H9 (cell line): ENCODE results near the gene ANKS3. TPM values are rescaled to one million over a fixed set of nuclear protein-coding genes. Genes with fewer than 3 reads are reported as not detected.

Source experiments
- DNase-seq: peaks from one replicate; pipeline ENCODE4 v3.0.0-alpha.2; 2017
- H2AFZ ChIP-seq: one replicate; pipeline ENCODE4 v1.6.1; 2013; ENCODE audit warnings: mild to moderate bottlenecking, low read length, control low read depth, moderate library complexity
- H2AK5ac ChIP-seq: 2 replicates; pipeline ENCODE4 v1.6.1; 2013; ENCODE audit warnings: low read length, control low read depth, mixed read lengths; ENCODE audit not compliant: insufficient read length
- H2BK120ac ChIP-seq: one replicate; pipeline ENCODE4 v1.6.1; 2013; ENCODE audit warnings: low read depth, mild to moderate bottlenecking, low read length, control low read depth, inconsistent platforms; ENCODE audit not compliant: poor library complexity, severe bottlenecking
- H2BK12ac ChIP-seq: 2 replicates; pipeline ENCODE4 v1.6.1; 2013; ENCODE audit warnings: low read length, control low read depth, mixed read lengths, low read depth; ENCODE audit not compliant: insufficient read length
- H2BK15ac ChIP-seq: 2 replicates; pipeline ENCODE4 v1.6.1; 2013; ENCODE audit warnings: low read depth, low read length, control low read depth
- H2BK20ac ChIP-seq: one replicate; pipeline ENCODE4 v1.6.1; 2013; ENCODE audit warnings: low read depth, mild to moderate bottlenecking, low read length, control low read depth, inconsistent platforms; ENCODE audit not compliant: poor library complexity, severe bottlenecking
- H2BK5ac ChIP-seq: 2 replicates; pipeline ENCODE4 v1.6.1; 2013; ENCODE audit warnings: low read length, control low read depth, mixed read lengths; ENCODE audit not compliant: insufficient read length
- H3K14ac ChIP-seq: 2 replicates; pipeline ENCODE4 v1.6.1; 2013; ENCODE audit warnings: low read length, control low read depth; ENCODE audit not compliant: insufficient read depth
- H3K18ac ChIP-seq: 2 replicates; pipeline ENCODE4 v1.6.1; 2013; ENCODE audit warnings: low read depth, mild to moderate bottlenecking, mixed read lengths, low read length, control low read depth; ENCODE audit not compliant: insufficient read length
- H3K23ac ChIP-seq: 2 replicates; pipeline ENCODE4 v1.6.1; 2013; ENCODE audit warnings: low read length, control low read depth, mixed read lengths, low read depth; ENCODE audit not compliant: insufficient read length
- H3K23me2 ChIP-seq: 2 replicates; pipeline ENCODE4 v1.6.1; 2013; ENCODE audit warnings: low read depth, mild to moderate bottlenecking, mixed read lengths, low read length, control low read depth; ENCODE audit not compliant: insufficient read length, poor library complexity, severe bottlenecking
- H3K27ac ChIP-seq: 2 replicates; pipeline ENCODE4 v1.5.1; 2013; ENCODE audit warnings: low read length, control low read depth, mixed read lengths, low read depth; ENCODE audit not compliant: insufficient read length
- H3K27me3 ChIP-seq: 2 replicates; pipeline ENCODE4 v1.6.1; 2013; ENCODE audit warnings: low read length, control low read depth, inconsistent platforms; ENCODE audit not compliant: insufficient read depth
- H3K4ac ChIP-seq: 2 replicates; pipeline ENCODE4 v1.6.1; 2013; ENCODE audit warnings: low read depth, mild to moderate bottlenecking, control low read depth, inconsistent platforms, low read length, moderate library complexity
- H3K4me1 ChIP-seq: 2 replicates; pipeline ENCODE4 v1.6.1; 2013; ENCODE audit warnings: low read length, control low read depth, inconsistent platforms; ENCODE audit not compliant: insufficient read depth
- H3K4me2 ChIP-seq: 2 replicates; pipeline ENCODE4 v1.6.1; 2013; ENCODE audit warnings: low read length, control low read depth, mixed read lengths; ENCODE audit not compliant: insufficient read length, insufficient read depth
- H3K56ac ChIP-seq: 2 replicates; pipeline ENCODE4 v1.6.1; 2013; ENCODE audit warnings: low read depth, mild to moderate bottlenecking, mixed read lengths, low read length, control low read depth; ENCODE audit not compliant: insufficient read length
- H3K79me1 ChIP-seq: 2 replicates; pipeline ENCODE4 v1.6.1; 2013; ENCODE audit warnings: low read depth, mild to moderate bottlenecking, moderate library complexity, low read length, control low read depth, inconsistent platforms; ENCODE audit not compliant: insufficient read depth, poor library complexity, severe bottlenecking
- H3K79me2 ChIP-seq: 2 replicates; pipeline ENCODE4 v1.6.1; 2013; ENCODE audit warnings: low read length, control low read depth, inconsistent platforms; ENCODE audit not compliant: insufficient read depth
- H3K9ac ChIP-seq: 2 replicates; pipeline ENCODE4 v1.6.1; 2013; ENCODE audit warnings: low read length, control low read depth, mixed read lengths; ENCODE audit not compliant: insufficient read length; ENCODE audit errors: extremely low read depth
- H3K9me3 ChIP-seq: one replicate; pipeline ENCODE4 v1.6.1; 2013; ENCODE audit warnings: low read depth, low read length, inconsistent platforms; ENCODE audit not compliant: control insufficient read depth
- H3T11ph ChIP-seq: one replicate; pipeline ENCODE4 v1.6.1; 2013; ENCODE audit warnings: mild to moderate bottlenecking, low read length, control low read depth, inconsistent platforms
- H4K20me1 ChIP-seq: one replicate; pipeline ENCODE4 v1.6.1; 2013; ENCODE audit not compliant: control insufficient read depth, insufficient read length, insufficient read depth
- H4K5ac ChIP-seq: 2 replicates; pipeline ENCODE4 v1.6.1; 2013; ENCODE audit warnings: low read depth, mild to moderate bottlenecking, mixed read lengths, low read length, control low read depth; ENCODE audit not compliant: insufficient read length
- H4K8ac ChIP-seq: replicated peaks from 2 replicates; pipeline ENCODE4 v1.6.1; 2013; ENCODE audit warnings: low read length, control low read depth, mixed read lengths, low read depth; ENCODE audit not compliant: insufficient read length
- H4K91ac ChIP-seq: 2 replicates; pipeline ENCODE4 v1.6.1; 2013; ENCODE audit warnings: low read depth, mild to moderate bottlenecking, moderate library complexity, mixed read lengths, low read length, control low read depth; ENCODE audit not compliant: insufficient read length
- H3K27ac Mint-ChIP-seq, 3 experiments: 2 replicates in 2 of 3; 3 replicates in 1 of 3; pipeline ENCODE4 v1.8.0; 2020 to 2021; ENCODE audit warnings: mixed read lengths in 3 of 3, mild to moderate bottlenecking in 1 of 3, moderate library complexity in 1 of 3
- H3K27me3 Mint-ChIP-seq: 2 replicates; pipeline ENCODE4 v1.8.0; 2021; ENCODE audit warnings: low read depth, mild to moderate bottlenecking, moderate library complexity, mixed read lengths
- H3K36me3 Mint-ChIP-seq, 3 experiments: 2 replicates in 2 of 3; 3 replicates in 1 of 3; pipeline ENCODE4 v1.8.0; 2020 to 2021; ENCODE audit warnings: low read depth in 3 of 3, mixed read lengths in 3 of 3; ENCODE audit not compliant: insufficient read depth in 1 of 3
- H3K4me1 Mint-ChIP-seq, 2 experiments: 2 replicates each; pipeline ENCODE4 v1.8.0; 2020; ENCODE audit warnings: mixed read lengths in 2 of 2
- H3K4me3 Mint-ChIP-seq, 2 experiments: 2 replicates in 1 of 2; 3 replicates in 1 of 2; pipeline ENCODE4 v1.8.0; 2020 to 2021; ENCODE audit warnings: mild to moderate bottlenecking in 2 of 2, mixed read lengths in 2 of 2, moderate library complexity in 1 of 2
- H3K9me3 Mint-ChIP-seq, 2 experiments: 2 replicates in 1 of 2; 3 replicates in 1 of 2; pipeline ENCODE4 v1.8.0; 2020; ENCODE audit warnings: mild to moderate bottlenecking in 2 of 2, mixed read lengths in 2 of 2, moderate library complexity in 1 of 2
- CTCF ChIP-seq: fragments of 200-600 bp; sonication (generic); conservative IDR thresholded peaks from 3 replicates; pipeline ENCODE4 v1.8.0; 2021; ENCODE audit warnings: antibody characterized with exemption, mild to moderate bottlenecking
- WGBS: extraction: QIAGEN DNeasy Blood & Tissue Kit; methylation state at CpG from one replicate; pipeline ENCODE4 v1.1.7; 2013; ENCODE audit warnings: missing lambda C conversion rate, low lambda C conversion rate, mixed read lengths; ENCODE audit not compliant: insufficient read length; ENCODE audit errors: extremely low coverage; 5-methylcytosine and 5-hydroxymethylcytosine counted together
- total RNA-seq: library from RNA; stranded (reverse); gene quantifications from 2 replicates; pipeline ENCODE4 v1.2.1, GENCODE V29; 2021

ANKS3 gene
- total RNA-seq, 1 experiment from 2014 or later, result 32.0 TPM

- Histone ChIP-seq H2BK120ac (no peak overlapping the region), H3K79me2 (no peaks in the 10 kb centered on the region), H3K9ac (no peak overlapping the region), H4K8ac (no peak overlapping the region), H2BK12ac (no peak overlapping the region), H3K79me1 (no peaks in the 10 kb centered on the region), H2BK15ac (no peak overlapping the region), H2AK5ac (no peak overlapping the region), H3K23ac (no peak overlapping the region), H3K27ac (no peak overlapping the region), H2BK5ac (no peak overlapping the region), H4K5ac (no peak overlapping the region), H4K91ac (no peak overlapping the region), H3K18ac (no peak overlapping the region), H3K27me3 (no peaks in the 10 kb centered on the region), H3K9me3 (no peaks in the 10 kb centered on the region), H3K14ac (no peak overlapping the region), H3K56ac (no peak overlapping the region), H3T11ph (no peak overlapping the region), H2BK20ac (no peak overlapping the region), H4K20me1 (no peaks in the 10 kb centered on the region), H3K4me1 (no peaks in the 10 kb centered on the region), H3K23me2 (no peaks in the 10 kb centered on the region), H3K4me2 (no peak overlapping the region), H2AFZ (no peak overlapping the region), H3K4ac (no peak overlapping the region)
- H3K27me3 Mint-ChIP-seq, result no peaks in the 10 kb centered on the region
- H3K36me3 Mint-ChIP-seq, result peaks cover 6 to 24% (median 22%) of the 10 kb centered on the region in 3 experiments; a peak in 6 of 7 replicates
- H3K4me3 Mint-ChIP-seq, result no peak overlapping the region
- DNase-seq, result no peak
- TF ChIP-seq CTCF, result no peak
- H3K9me3 Mint-ChIP-seq, result no peaks in the 10 kb centered on the region
- peaks cover 4 to 14% of the 10 kb centered on the region in 2 experiments; a peak in 3 of 4 replicates for H3K4me1 Mint-ChIP-seq
- WGBS, result no CpG with 5 or more reads among the region's 16 CpGs
- no peak overlapping the region for H3K27ac Mint-ChIP-seq
These were observed 14.8 kb upstream of the ANKS3 start for GRCh38 chr16:4748682-4749411.
